Mucosa of rectum (tissue), 2 donors: ENCODE results near the gene UHRF2.

Experiments
- H3K27ac ChIP-seq, 2 donors: one replicate each; pipeline ENCODE4 v1.7.0; 2013; ENCODE audit warnings: inconsistent platforms in 2 of 2, low read depth in 2 of 2, low read length in 2 of 2
- H3K27me3 ChIP-seq, 2 donors: one replicate each; pipeline ENCODE4 v1.7.0; 2013; ENCODE audit warnings: low read length in 2 of 2; ENCODE audit not compliant: control insufficient read depth in 2 of 2, insufficient read depth in 2 of 2
- H3K36me3 ChIP-seq, 2 donors: one replicate each; pipeline ENCODE4 v1.7.0; 2013; ENCODE audit warnings: low read length in 2 of 2; ENCODE audit not compliant: control insufficient read depth in 2 of 2, insufficient read depth in 2 of 2
- H3K4me1 ChIP-seq, 2 donors: one replicate each; pipeline ENCODE4 v1.7.0; 2013; ENCODE audit warnings: low read length in 2 of 2, mild to moderate bottlenecking in 1 of 2; ENCODE audit not compliant: control insufficient read depth in 2 of 2, insufficient read depth in 2 of 2
- H3K4me3 ChIP-seq, 2 donors: one replicate each; pipeline ENCODE4 v1.7.0; 2013; ENCODE audit warnings: low read length in 2 of 2
- H3K9ac ChIP-seq, 2 donors: one replicate each; pipeline ENCODE4 v1.7.0; 2013; ENCODE audit warnings: low read length in 2 of 2, low read depth in 1 of 2, mild to moderate bottlenecking in 1 of 2
- H3K9me3 ChIP-seq, 2 donors: one replicate each; pipeline ENCODE4 v1.7.0; 2013; ENCODE audit warnings: low read length in 2 of 2; ENCODE audit not compliant: control insufficient read depth in 2 of 2
- donor health status: healthy.
- donor health status: Normal muscosa, but diverticular disease.

UHRF2 gene

GRCh38 chr9:6552033-6552432 is 139.0 kb downstream of the UHRF2 start:
- no peaks in the 10 kb centered on the region for H3K9me3 ChIP-seq
- H3K36me3 ChIP-seq: no peaks in the 10 kb centered on the region
- no peaks in the 10 kb centered on the region for H3K27me3 ChIP-seq
- no peak overlapping the region for H3K4me3 ChIP-seq
- no peak overlapping the region for H3K9ac ChIP-seq
- no peak overlapping the region for H3K27ac ChIP-seq
- H3K4me1 ChIP-seq: peaks cover 0 to 3% of the 10 kb centered on the region in 2 donors

- Histone ChIP-seq H3K36me3 (no peaks in the 10 kb centered on the region), H3K27ac (no peak overlapping the region), H3K27me3 (no peaks in the 10 kb centered on the region), H3K4me1 (peaks cover 0 to 3% of the 10 kb centered on the region in 2 donors), H3K9me3 (no peaks in the 10 kb centered on the region), H3K4me3 (no peak overlapping the region), H3K9ac (no peak overlapping the region)
Observed at GRCh38 chr9:6552498-6553121, 139.6 kb downstream of the UHRF2 start.

GRCh38 chr9:6553866-6554265 is 140.9 kb downstream of the UHRF2 start:
- H3K27ac ChIP-seq: no peak overlapping the region
- no peak overlapping the region for H3K9ac ChIP-seq
- H3K4me1 ChIP-seq: peaks cover 0 to 3% of the 10 kb centered on the region in 2 donors
- no peak overlapping the region for H3K4me3 ChIP-seq
- no peaks in the 10 kb centered on the region for H3K9me3 ChIP-seq
- H3K27me3 ChIP-seq: no peaks in the 10 kb centered on the region
- no peaks in the 10 kb centered on the region for H3K36me3 ChIP-seq
